ENCODE measurements around the gene ACOX1.

The ACOX1 gene

DNA sequence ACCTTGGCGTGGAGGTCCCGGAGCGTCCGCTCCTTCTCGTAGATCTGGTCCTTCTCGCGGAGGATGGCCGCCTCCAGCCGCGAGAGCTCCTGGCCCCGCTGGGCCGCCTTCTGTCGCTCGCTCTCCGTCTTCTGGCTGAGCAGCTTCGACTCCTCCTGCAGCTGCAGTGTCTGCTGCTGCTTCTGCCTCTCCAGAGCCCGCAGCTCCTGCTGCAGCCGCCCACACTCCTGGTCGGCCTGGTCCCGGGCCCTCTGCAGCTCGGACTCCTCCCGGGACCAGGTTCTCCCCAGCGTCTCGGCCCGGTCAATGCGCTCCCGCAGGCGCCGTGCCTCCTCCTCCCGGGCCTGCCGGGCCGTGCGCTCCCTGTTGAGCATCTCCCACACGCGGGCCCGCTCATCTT is 29.2 kb upstream of the ACOX1 start:
- no peak for DNase-seq

DNA sequence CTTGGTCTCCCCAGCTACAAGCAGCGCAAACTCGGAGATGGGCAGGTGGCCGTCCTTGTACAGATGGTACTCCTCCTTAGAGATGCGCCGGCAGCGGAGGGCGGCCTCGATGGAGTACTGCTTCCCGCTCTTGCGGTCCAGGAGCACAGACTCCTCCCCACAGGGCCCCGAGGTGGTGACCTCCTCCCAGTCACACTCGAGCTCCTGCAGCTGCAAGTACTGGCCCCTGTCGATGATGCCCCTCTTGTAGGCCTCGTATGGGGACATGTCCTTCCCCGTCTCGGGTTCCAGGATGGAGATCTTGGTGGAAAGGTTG is 28.8 kb upstream of the ACOX1 start:
- no peak for DNase-seq

GRCh38 chr17:76007131-76007849 is 28.3 kb upstream of the ACOX1 start:
- no peak for DNase-seq

- DNase-seq = peak; percentile 77 to 86
Observed at GRCh38 chr17:76005263-76006149, 26.5 kb upstream of the ACOX1 start.

GRCh38 chr17:76004750-76005262 is 25.8 kb upstream of the ACOX1 start:
- no peak for DNase-seq

- no peak for DNase-seq
Observed at GRCh38 chr17:76003915-76004314, 24.9 kb upstream of the ACOX1 start.

DNA sequence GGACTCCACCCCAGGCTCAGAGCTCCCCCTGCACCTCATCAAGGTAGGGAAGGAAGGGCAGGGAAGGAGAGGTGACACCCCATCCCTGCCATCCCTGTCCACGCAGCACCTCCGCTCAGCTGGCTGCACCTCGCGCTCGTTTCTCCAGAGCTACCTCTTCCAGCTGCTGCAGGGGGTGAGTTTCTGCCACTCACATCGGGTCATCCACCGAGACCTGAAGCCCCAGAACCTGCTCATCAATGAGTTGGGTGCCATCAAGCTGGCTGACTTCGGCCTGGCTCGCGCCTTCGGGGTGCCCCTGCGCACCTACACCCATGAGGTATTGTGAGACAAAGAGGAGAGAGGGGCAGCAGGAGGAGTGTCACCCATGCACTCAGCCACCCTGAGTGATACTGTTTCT is 23.1 kb upstream of the ACOX1 start:
- no peak for DNase-seq

- no peak for DNase-seq
Observed at GRCh38 chr17:76000755-76001521, 22.0 kb upstream of the ACOX1 start, which contains the start of gene CDK3. Gene CDK3 (plus strand): TSS chr17:76000855. CDS start chr17:76001426, 571 bp downstream.

- peak; percentile 42 to 57 for DNase-seq
Observed at GRCh38 chr17:76000016-76000754, 21.2 kb upstream of the ACOX1 start.

DNA sequence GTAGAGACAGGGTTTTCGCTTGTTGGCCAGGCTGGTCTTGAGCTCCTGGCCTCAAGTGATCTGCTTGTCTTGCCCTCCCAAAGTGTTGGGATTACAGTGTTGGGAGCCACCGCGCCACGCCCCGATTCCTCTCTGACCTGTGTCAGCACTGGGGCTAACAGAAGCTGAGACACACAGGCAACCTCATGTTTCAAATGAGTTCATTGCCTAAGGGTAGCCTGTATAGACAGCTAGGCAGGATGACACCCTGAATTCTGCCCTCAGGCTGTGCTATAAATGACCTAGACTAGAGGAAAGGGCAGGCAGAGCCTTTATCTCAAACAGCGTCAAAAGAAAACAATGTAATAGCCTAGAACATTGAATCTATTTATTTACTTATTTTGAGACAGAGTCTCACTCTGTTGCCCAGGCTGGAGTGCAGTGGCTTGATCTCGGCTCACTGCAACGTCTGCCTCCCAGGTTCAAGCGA is 19.4 kb upstream of the ACOX1 start:
- DNase-seq = no peak

DNA sequence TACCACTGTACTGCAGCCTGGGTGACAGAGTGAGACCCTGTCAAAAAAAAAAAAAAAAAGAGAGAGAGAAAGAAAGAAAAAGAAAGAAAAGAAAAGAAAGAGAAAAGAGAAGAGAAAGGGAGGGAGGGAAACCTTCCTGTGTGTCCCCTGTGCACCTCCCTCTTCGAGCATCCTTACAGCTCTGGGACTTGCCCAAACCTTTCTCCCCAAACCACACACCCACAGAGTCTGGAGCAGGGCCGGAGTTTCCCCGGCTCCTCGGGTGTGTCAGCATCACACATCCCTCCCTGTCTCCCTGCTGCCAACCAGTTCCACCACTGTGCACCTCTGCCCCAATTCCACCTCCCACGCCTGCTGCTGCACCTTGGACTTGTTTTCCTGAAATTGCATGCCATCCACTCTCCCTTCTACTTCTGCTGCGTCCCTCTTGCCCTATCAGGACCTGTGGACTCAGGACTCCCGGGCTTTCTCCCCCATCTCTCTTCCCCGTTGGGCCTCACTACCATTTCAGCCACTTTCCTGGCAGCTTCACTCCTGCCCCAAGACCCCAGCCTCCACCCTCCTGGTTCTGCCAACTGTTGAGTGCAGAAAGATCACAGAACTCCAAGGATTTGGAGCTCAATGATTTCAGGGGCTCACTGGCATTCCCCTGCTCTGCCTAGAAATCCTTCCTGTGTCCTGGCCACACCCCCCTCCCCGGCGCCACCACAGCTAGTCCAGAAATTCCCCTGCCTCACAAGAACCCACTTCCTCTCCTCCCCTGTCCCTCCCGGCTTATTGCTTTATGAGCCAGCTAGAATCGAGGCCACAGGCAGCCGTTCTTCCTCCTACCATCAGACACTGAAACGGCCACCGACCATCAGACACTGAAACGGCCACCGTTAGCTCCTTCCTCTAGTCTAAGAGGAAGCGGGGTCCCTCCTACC is 18.0 kb upstream of the ACOX1 start:
- peak in 1 of 2 donors; percentile 25 for DNase-seq

- no peak for DNase-seq
Observed at GRCh38 chr17:75995385-75995925, 16.5 kb upstream of the ACOX1 start.

GRCh38 chr17:75994802-75995370 is 15.9 kb upstream of the ACOX1 start:
- DNase-seq = no peak

DNA sequence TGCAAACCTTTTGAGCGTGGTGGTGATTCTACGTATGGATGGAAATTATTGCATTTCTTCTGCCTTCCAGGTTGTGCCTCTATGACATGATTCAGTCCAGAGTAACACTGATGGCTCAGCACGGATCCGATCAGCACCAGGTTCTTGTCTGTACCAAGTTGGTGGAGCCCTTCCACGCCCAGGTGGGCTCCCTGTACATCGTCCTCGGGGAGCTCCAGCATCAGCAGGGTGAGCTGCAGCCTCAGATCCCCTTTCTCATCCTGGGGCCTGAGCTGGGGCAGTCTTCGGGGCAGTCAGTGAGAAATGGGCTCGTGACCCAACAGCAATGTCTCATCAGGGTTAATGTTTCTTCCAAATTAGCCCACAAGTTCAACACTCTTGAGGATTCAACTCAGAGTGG is 12.4 kb upstream of the ACOX1 start:
- no peak for DNase-seq

DNA sequence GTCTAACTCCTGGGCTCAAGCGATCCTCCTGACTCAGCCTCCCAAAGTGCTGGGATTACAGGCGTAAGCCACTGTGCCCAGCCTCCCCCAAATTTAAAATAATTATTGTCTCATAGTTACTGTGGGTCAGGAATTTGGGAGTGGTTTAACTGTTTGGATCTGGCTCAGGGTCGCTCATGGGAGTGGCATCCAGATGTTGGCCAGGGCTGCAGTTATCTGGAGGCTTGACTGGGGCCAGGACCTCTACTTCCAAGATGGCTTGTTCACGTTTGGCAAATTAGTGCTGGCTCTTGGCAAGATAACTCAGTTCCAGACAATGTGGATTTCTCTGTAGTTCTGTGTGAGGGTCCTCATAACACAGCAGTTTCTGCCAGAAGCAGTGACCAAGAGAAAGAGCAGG is 8.1 kb upstream of the ACOX1 start:
- DNase-seq = no peak

DNA sequence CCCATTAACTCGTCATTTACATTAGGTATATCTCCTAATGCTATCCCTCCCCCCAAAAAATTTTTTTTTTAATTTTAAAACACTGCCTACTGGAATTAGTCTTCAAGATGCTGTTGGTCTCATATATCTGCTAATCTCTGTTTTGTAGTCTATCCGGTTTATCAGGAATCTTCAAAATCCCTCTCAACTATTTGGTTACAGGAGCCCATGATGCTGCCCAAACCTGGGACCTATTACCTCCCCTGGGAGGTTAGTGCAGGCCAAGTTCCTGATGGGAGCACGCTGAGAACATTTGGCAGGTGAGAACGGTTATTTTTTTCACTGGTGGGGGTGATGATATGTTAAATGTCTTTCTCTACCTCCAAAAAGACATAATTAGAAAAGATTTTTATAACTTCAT is 7.0 kb upstream of the ACOX1 start:
- DNase-seq = no peak

- no peak for DNase-seq
Observed at GRCh38 chr17:75983501-75984181, 4.7 kb upstream of the ACOX1 start.

- DNase-seq = no peak
Observed at GRCh38 chr17:75981019-75981615, 2.2 kb upstream of the ACOX1 start.

GRCh38 chr17:75980188-75981018 is 1.4 kb upstream of the ACOX1 start:
- DNase-seq = no peak

Measured in activated CD4-positive, alpha-beta T cell treated with anti-CD3 and anti-CD28 coated beads for 4 hours (primary cell).